RWPE1 (cell line): ENCODE results near the gene ATP8B4.

ENCODE experiments used
- CTCF ChIA-PET: fragments of 350-600 bp; sonication (Branson Sonifier 250); formaldehyde crosslinking; extraction: SDS; loops from one replicate; lab custom pipeline; 2021; lab: Yijun Ruan, JAX
- POLR2A ChIA-PET: fragments of 400-600 bp; formaldehyde crosslinking; extraction: SDS; loops from one replicate; lab custom pipeline; 2020; ENCODE audit warnings: antibody characterized with exemption; ENCODE audit not compliant: low non-redundant PET; lab: Yijun Ruan, JAX
- DNase-seq: peaks from one replicate; pipeline ENCODE4 v3.0.0; 2012; ENCODE audit warnings: low spot score
- H3K27ac ChIP-seq: fragments of 450-650 bp; 2 replicates; pipeline ENCODE4 v1.5.1; 2017
- CTCF ChIP-seq: fragments of 450-650 bp; conservative IDR thresholded peaks from 2 replicates; pipeline ENCODE4 v1.5.1; 2017; ENCODE audit warnings: low read depth, mild to moderate bottlenecking

The ATP8B4 gene

GRCh38 chr15:49918121-49918520 is 200.9 kb downstream of the ATP8B4 start:
- no peak for DNase-seq
- no peak overlapping the region for H3K27ac ChIP-seq
- CTCF ChIA-PET = no interaction called here
- POLR2A ChIA-PET = no interaction called here
- no peak for TF ChIP-seq CTCF

GRCh38 chr15:49916998-49917397 is 202.0 kb downstream of the ATP8B4 start:
- no peak overlapping the region for H3K27ac ChIP-seq
- ChIA-PET CTCF (interaction anchor here (1.3 kb wide), 1 partner anchor 16 kb away, joined by 3 read pairs; no protein-coding TSS in a partner anchor), POLR2A (no interaction called here)
- no peak for TF ChIP-seq CTCF
- DNase-seq = no peak

- no peak for DNase-seq
- H3K27ac ChIP-seq = no peak overlapping the region
- CTCF ChIA-PET = interaction anchor here (1.3 kb wide), 1 partner anchor 15 kb away, joined by 3 read pairs; no protein-coding TSS in a partner anchor
- POLR2A ChIA-PET = no interaction called here
- no peak for TF ChIP-seq CTCF
Observed at GRCh38 chr15:49915822-49916221, 203.2 kb downstream of the ATP8B4 start.

GRCh38 chr15:49908933-49909295 is 210.1 kb downstream of the ATP8B4 start:
- CTCF ChIA-PET = no interaction called here
- POLR2A ChIA-PET = no interaction called here
- no peak for TF ChIP-seq CTCF
- H3K27ac ChIP-seq = no peak overlapping the region
- DNase-seq = no peak

- no peak for DNase-seq
- no peak overlapping the region for H3K27ac ChIP-seq
- ChIA-PET POLR2A (no interaction called here), CTCF (no interaction called here)
- TF ChIP-seq CTCF = no peak
Observed at GRCh38 chr15:49908236-49908932, 210.6 kb downstream of the ATP8B4 start.

- no peak for DNase-seq
- no peak for TF ChIP-seq CTCF
- POLR2A ChIA-PET = no interaction called here
- no peak overlapping the region for H3K27ac ChIP-seq
- CTCF ChIA-PET = no interaction called here
Observed at GRCh38 chr15:49906966-49907365, 212.1 kb downstream of the ATP8B4 start.
